Parathyroid adenoma (tissue), 2 donors: ENCODE results near the gene MRPL17.
A peak's percentile ranks its signal among the peaks of the same experiment; 100 is the strongest.

Experiments used
- H2AFZ ChIP-seq: fragments of 300-600 bp; sonication (generic); one replicate; pipeline ENCODE4 v1.7.0; 2017; ENCODE audit warnings: antibody characterized with exemption, mild to moderate bottlenecking
- H3K27ac ChIP-seq: fragments of 300-600 bp; sonication (generic); one replicate; pipeline ENCODE4 v1.7.0; 2017
- H3K27me3 ChIP-seq: fragments of 300-600 bp; sonication (generic); one replicate; pipeline ENCODE4 v1.7.0; 2017; ENCODE audit warnings: low read length; ENCODE audit not compliant: control insufficient read depth, insufficient read depth
- H3K36me3 ChIP-seq: fragments of 300-600 bp; sonication (generic); one replicate; pipeline ENCODE4 v1.7.0; 2017; ENCODE audit warnings: low read length; ENCODE audit not compliant: control insufficient read depth, insufficient read depth
- H3K4me1 ChIP-seq: fragments of 300-600 bp; sonication (generic); one replicate; pipeline ENCODE4 v1.7.0; 2017; ENCODE audit warnings: control low read depth
- H3K4me2 ChIP-seq: fragments of 300-600 bp; sonication (generic); one replicate; pipeline ENCODE4 v1.7.0; 2017; ENCODE audit warnings: low read length
- H3K4me3 ChIP-seq: fragments of 300-600 bp; sonication (generic); one replicate; pipeline ENCODE4 v1.7.0; 2017; ENCODE audit warnings: low read depth, low read length
- H3K79me2 ChIP-seq: fragments of 300-600 bp; sonication (generic); one replicate; pipeline ENCODE4 v1.7.0; 2017; ENCODE audit warnings: control low read depth
- H3K9ac ChIP-seq: fragments of 300-600 bp; sonication (generic); one replicate; pipeline ENCODE4 v1.7.0; 2017; ENCODE audit warnings: mild to moderate bottlenecking
- H3K9me3 ChIP-seq: fragments of 300-600 bp; sonication (generic); one replicate; pipeline ENCODE4 v1.7.0; 2017; ENCODE audit warnings: low read length; ENCODE audit not compliant: control insufficient read depth
- CTCF ChIP-seq: fragments of 300-600 bp; sonication (generic); IDR thresholded peaks from one replicate; pipeline ENCODE4 v1.7.0; 2017; ENCODE audit warnings: antibody characterized with exemption, mild to moderate bottlenecking
- donor health status: primary hyperparathyroidism.

MRPL17 gene

GRCh38 chr11:6667733-6668374 lies 15.3 kb downstream of the MRPL17 start:
- Histone ChIP-seq H3K4me2 (no peak overlapping the region), H2AFZ (no peak overlapping the region), H3K27me3 (no peaks in the 10 kb centered on the region), H3K9me3 (no peaks in the 10 kb centered on the region), H3K9ac (no peak overlapping the region), H3K27ac (no peak overlapping the region), H3K36me3 (no peaks in the 10 kb centered on the region), H3K79me2 (no peaks in the 10 kb centered on the region), H3K4me3 (no peak overlapping the region), H3K4me1 (no peaks in the 10 kb centered on the region)
- peak; percentile 11 for TF ChIP-seq CTCF

- Histone ChIP-seq H3K79me2 (no peaks in the 10 kb centered on the region), H3K27ac (no peak overlapping the region), H3K9me3 (no peaks in the 10 kb centered on the region), H3K4me1 (no peaks in the 10 kb centered on the region), H3K9ac (no peak overlapping the region), H3K4me2 (no peak overlapping the region), H3K4me3 (no peak overlapping the region), H3K36me3 (no peaks in the 10 kb centered on the region), H3K27me3 (no peaks in the 10 kb centered on the region), H2AFZ (no peak overlapping the region)
- no peak for TF ChIP-seq CTCF
Measured at GRCh38 chr11:6666302-6667183, 16.6 kb downstream of the MRPL17 start.

- Histone ChIP-seq H3K9me3 (no peaks in the 10 kb centered on the region), H3K4me1 (no peaks in the 10 kb centered on the region), H3K79me2 (no peaks in the 10 kb centered on the region), H3K9ac (no peak overlapping the region), H3K36me3 (no peaks in the 10 kb centered on the region), H3K27ac (no peak overlapping the region), H3K27me3 (no peaks in the 10 kb centered on the region), H2AFZ (no peak overlapping the region), H3K4me2 (no peak overlapping the region), H3K4me3 (no peak overlapping the region)
- TF ChIP-seq CTCF: no peak
Measured at GRCh38 chr11:6664551-6664950, 18.6 kb downstream of the MRPL17 start.

- TF ChIP-seq CTCF: no peak
- H3K4me3 ChIP-seq: no peak overlapping the region
- H3K36me3 ChIP-seq: no peaks in the 10 kb centered on the region
- H3K79me2 ChIP-seq: no peaks in the 10 kb centered on the region
- H3K9me3 ChIP-seq: no peaks in the 10 kb centered on the region
- no peak overlapping the region for H3K4me2 ChIP-seq
- H2AFZ ChIP-seq: no peak overlapping the region
- H3K27ac ChIP-seq: no peak overlapping the region
- H3K27me3 ChIP-seq: no peaks in the 10 kb centered on the region
- H3K9ac ChIP-seq: no peak overlapping the region
- H3K4me1 ChIP-seq: no peaks in the 10 kb centered on the region
Measured at GRCh38 chr11:6663794-6664469, 19.2 kb downstream of the MRPL17 start.
